Measurements from ENCODE around the gene FOXL1. TPM values are rescaled to one million over a fixed set of nuclear protein-coding genes. Genes with fewer than 3 reads are reported as not detected.

The FOXL1 gene
- total and polyA plus RNA-seq, 9 of the 15 experiments (the other 6 are each of a cell fraction or from before 2014, with no cell fraction given), result not detected

DNA sequence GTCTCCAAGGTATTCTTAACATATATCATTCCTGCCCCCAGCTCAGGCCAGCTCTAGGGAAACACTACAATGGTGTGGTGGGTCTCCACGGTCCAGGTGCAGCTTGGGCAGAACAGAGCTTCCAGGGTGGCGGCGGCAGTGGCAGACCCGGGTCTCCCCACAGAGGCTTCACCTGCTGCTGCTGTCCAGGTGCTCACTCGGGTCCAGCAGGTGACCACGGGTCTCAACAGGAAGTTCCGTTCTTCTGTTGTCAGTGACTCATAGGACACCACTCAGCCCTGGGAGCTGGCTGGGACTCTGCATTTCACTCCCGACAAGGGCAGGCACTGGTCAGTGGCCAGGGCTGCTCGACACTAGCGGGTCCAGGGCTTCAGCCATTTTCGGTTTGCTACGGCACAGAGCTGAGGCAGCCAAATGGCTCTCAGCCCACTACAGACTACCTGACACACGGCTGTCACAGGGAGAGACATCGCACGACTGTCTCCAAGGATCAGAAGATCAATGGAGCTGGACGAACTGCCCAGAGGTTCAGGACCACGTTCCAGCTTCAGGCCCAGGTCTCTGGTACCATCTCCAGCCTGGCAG is 40.1 kb upstream of the FOXL1 start (continued):
- TF ChIP-seq, protein P1, sequence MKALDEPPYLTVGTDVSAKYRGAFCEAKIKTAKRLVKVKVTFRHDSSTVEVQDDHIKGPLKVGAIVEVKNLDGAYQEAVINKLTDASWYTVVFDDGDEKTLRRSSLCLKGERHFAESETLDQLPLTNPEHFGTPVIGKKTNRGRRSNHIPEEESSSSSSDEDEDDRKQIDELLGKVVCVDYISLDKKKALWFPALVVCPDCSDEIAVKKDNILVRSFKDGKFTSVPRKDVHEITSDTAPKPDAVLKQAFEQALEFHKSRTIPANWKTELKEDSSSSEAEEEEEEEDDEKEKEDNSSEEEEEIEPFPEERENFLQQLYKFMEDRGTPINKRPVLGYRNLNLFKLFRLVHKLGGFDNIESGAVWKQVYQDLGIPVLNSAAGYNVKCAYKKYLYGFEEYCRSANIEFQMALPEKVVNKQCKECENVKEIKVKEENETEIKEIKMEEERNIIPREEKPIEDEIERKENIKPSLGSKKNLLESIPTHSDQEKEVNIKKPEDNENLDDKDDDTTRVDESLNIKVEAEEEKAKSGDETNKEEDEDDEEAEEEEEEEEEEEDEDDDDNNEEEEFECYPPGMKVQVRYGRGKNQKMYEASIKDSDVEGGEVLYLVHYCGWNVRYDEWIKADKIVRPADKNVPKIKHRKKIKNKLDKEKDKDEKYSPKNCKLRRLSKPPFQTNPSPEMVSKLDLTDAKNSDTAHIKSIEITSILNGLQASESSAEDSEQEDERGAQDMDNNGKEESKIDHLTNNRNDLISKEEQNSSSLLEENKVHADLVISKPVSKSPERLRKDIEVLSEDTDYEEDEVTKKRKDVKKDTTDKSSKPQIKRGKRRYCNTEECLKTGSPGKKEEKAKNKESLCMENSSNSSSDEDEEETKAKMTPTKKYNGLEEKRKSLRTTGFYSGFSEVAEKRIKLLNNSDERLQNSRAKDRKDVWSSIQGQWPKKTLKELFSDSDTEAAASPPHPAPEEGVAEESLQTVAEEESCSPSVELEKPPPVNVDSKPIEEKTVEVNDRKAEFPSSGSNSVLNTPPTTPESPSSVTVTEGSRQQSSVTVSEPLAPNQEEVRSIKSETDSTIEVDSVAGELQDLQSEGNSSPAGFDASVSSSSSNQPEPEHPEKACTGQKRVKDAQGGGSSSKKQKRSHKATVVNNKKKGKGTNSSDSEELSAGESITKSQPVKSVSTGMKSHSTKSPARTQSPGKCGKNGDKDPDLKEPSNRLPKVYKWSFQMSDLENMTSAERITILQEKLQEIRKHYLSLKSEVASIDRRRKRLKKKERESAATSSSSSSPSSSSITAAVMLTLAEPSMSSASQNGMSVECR (CRISPR knock-in tag; IDR thresholded peaks at IDR 0.05), result no peak
- TF ChIP-seq TEAD4 (IDR thresholded peaks at IDR 0.05; ENCODE audit: low read length) (no peak), TEAD4 (CRISPR knock-in tag; IDR thresholded peaks at IDR 0.05; ENCODE audit: borderline replicate concordance) (no peak)

GRCh38 chr16:86540894-86541293 is 37.5 kb upstream of the FOXL1 start:
- Histone ChIP-seq H3K4me3 (no peak overlapping the region), H3K27ac (ENCODE audit: extremely low read depth, low read depth, low read length) (no peak overlapping the region), H3K9ac (ENCODE audit: insufficient read depth in 1 of 2, low read depth in 2 of 2, low read length in 2 of 2) (no peak overlapping the region), H2AFZ (ENCODE audit: low read depth, low read length) (no peak overlapping the region), H3K9me3 (replicated peaks; ENCODE audit: control insufficient read depth, insufficient read depth, low read depth, low read length) (no peaks in the 10 kb centered on the region), H3K9me1 (ENCODE audit: control insufficient read depth, insufficient read depth, low read length) (peaks cover 3% of the 10 kb centered on the region), H3K4me2 (ENCODE audit: insufficient read depth, low read length) (no peak overlapping the region), H3K36me3 (ENCODE audit: control insufficient read depth, insufficient read depth, low read length) (peaks cover 40% of the 10 kb centered on the region; the same call in 2 of the 3 replicates), H3K79me2 (ENCODE audit: control insufficient read depth, insufficient read depth, low read length) (no peaks in the 10 kb centered on the region), H3K4me1 (replicated peaks in 1 of 2; ENCODE audit: control insufficient read depth in 2 of 2, insufficient read depth in 2 of 2, low read length in 2 of 2) (no peaks in the 10 kb centered on the region), H4K20me1 (replicated peaks; ENCODE audit: control insufficient read depth, insufficient read depth, low read length) (no peaks in the 10 kb centered on the region), H3K27me3 (ENCODE audit: control insufficient read depth in 2 of 2, insufficient read depth in 2 of 2, low read length in 2 of 2) (no peaks in the 10 kb centered on the region)
- intact Hi-C loops (cut with micrococcal nuclease) (no loop called here), in situ Hi-C loops (cut with MboI) (no loop called here)
- ChIA-PET CTCF (ENCODE audit: low intra/inter-chr PET ratio) (interaction anchor here (0.7 kb wide), 1 partner anchor 21 kb away, joined by 3 read pairs; no protein-coding TSS in a partner anchor), POLR2A (no interaction called here)
- TF ChIP-seq STAT5B (CRISPR knock-in tag; IDR thresholded peaks at IDR 0.05), result no peak
- TF ChIP-seq NFIC (IDR thresholded peaks at IDR 0.05), result peak; percentile 58
- FAIRE-seq (no peak), DNase-seq (ENCODE audit: extremely low read depth in 1 of 4, low spot score in 3 of 4) (no peak), ATAC-seq (no peak)
- no TSS peak for BruUV-seq (replicated peaks)
- WGBS (ENCODE audit: insufficient coverage, low coverage, missing lambda C conversion rate), result 73% methylated on average over 6 of the region's 6 CpGs

Data from K562 (cell line).